Activated T-helper 17 cell treated with anti-CD3 and anti-CD28 coated beads, Interleukin-2, amount 50 U/mL, for 72 hours (primary cell): Measurements from ENCODE around the gene ULBP2. TPM values are rescaled to one million over a fixed set of nuclear protein-coding genes. Genes with fewer than 3 reads are reported as not detected.

Source experiments
- ATAC-seq: fragments of 150-1000 bp; cut with Tn5 transposase; replicated peaks from 2 replicates; pipeline ENCODE4 v1.10.0; 2021; ENCODE audit warnings: mild to moderate bottlenecking, moderate library complexity
- H3K27ac Mint-ChIP-seq: one replicate; pipeline ENCODE4 v1.8.0; 2022; ENCODE audit warnings: mixed read lengths
- H3K27me3 Mint-ChIP-seq: one replicate; pipeline ENCODE4 v1.8.0; 2022; ENCODE audit warnings: mixed read lengths
- H3K36me3 Mint-ChIP-seq: one replicate; pipeline ENCODE4 v1.8.0; 2022; ENCODE audit warnings: low read depth, mild to moderate bottlenecking, mixed read lengths
- H3K4me1 Mint-ChIP-seq: one replicate; pipeline ENCODE4 v1.8.0; 2022; ENCODE audit warnings: mixed read lengths
- H3K4me3 Mint-ChIP-seq: one replicate; pipeline ENCODE4 v1.8.0; 2022; ENCODE audit warnings: mild to moderate bottlenecking, mixed read lengths
- H3K9me3 Mint-ChIP-seq: one replicate; pipeline ENCODE4 v1.8.0; 2022; ENCODE audit warnings: mixed read lengths
- total RNA-seq, 2 donors: library from RNA; stranded (reverse); gene quantifications; one replicate each; pipeline ENCODE4 v1.2.3, GENCODE V29; 2022

ULBP2 gene, protein sequence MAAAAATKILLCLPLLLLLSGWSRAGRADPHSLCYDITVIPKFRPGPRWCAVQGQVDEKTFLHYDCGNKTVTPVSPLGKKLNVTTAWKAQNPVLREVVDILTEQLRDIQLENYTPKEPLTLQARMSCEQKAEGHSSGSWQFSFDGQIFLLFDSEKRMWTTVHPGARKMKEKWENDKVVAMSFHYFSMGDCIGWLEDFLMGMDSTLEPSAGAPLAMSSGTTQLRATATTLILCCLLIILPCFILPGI
- total RNA-seq: not detected

DNA sequence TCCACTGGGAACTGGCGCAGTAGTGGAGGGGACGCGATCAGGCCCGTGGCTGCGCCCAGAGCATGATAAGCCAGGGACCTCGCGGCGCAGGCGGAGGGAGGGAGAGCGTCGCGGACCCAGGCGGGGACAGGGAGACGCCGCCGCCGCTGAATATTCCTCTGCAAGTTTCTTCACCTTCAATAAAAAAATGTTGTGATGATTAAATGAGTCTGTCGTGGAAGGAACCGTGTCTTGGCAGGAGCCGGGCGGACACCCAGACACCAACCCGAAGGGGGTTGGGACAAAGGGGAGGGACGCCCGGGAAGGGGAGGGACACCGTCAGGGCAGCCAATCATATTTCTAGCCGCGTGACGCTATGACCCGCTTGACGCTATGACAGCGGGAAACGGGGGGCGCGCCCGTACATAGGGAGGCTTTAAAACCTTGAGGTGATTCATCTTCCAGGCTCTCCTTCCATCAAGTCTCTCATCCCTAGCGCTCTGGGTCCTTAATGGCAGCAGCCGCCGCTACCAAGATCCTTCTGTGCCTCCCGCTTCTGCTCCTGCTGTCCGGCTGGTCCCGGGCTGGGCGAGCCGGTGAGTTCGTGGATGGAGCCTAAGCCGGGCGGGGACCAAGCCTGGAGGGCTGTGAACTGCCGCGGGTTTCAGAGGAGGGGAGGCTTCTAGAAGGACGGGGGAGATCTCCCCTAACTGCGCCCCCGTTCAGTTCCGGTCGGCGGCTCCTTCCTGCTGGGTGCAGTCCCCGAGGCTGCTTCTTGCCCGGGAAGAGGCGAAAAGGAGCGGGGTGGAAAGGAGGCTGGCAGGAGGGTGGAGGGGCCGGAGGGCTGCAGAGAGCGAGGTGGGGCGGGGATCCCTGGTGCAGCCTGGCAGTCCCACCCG lies at the start of gene ULBP2:
ULBP2 (plus strand) TSS at position 432 of the 878 bp plus-strand sequence; CDS start at position 491, 59 bp downstream.
- ATAC-seq: peak; percentile 93
- Mint-ChIP-seq H3K27me3 (peaks cover 30% of the 10 kb centered on the region), H3K4me3 (peak within 1 kb of the TSS; percentile 84), H3K9me3 (no peaks in the 10 kb centered on the region), H3K27ac (peak within 1 kb of the TSS; percentile 69), H3K36me3 (peaks cover 7% of the 10 kb centered on the region), H3K4me1 (peaks cover 7% of the 10 kb centered on the region)

- Mint-ChIP-seq H3K4me3 (peak overlapping the region; percentile 79), H3K36me3 (no peaks in the 10 kb centered on the region), H3K4me1 (peaks cover 14% of the 10 kb centered on the region), H3K9me3 (no peaks in the 10 kb centered on the region), H3K27ac (peak overlapping the region; percentile 86), H3K27me3 (no peaks in the 10 kb centered on the region)
- no peak for ATAC-seq
Observed at GRCh38 chr6:149895048-149895590, 46.7 kb upstream of the ULBP2 start.

DNA sequence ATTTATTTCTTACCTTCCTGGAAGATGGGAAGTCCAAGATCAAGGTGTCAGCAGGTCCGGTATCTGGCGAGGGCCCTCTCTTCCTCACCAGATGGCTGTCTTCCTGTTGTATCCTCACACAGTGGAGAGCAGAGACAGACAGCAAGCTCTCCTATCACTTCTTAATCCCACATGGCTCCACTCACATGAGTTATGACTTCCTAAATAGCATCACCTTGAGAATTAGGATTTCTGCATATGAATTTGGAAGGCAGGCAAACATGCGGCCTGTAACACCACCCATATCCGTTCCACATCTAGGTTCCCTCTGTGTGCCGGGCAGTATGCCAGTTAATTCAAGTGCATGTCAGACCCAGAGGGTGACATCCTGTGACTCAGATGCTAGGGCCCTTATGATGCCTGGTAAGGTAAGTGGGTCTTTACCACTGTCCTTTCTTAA lies 46.0 kb upstream of the ULBP2 start:
- H3K27ac Mint-ChIP-seq: peak overlapping the region; percentile 86
- H3K4me3 Mint-ChIP-seq: peak overlapping the region; percentile 79
- H3K27me3 Mint-ChIP-seq: no peaks in the 10 kb centered on the region
- peak; percentile 95 for ATAC-seq
- no peaks in the 10 kb centered on the region for H3K36me3 Mint-ChIP-seq
- H3K4me1 Mint-ChIP-seq: peaks cover 14% of the 10 kb centered on the region
- H3K9me3 Mint-ChIP-seq: no peaks in the 10 kb centered on the region

DNA sequence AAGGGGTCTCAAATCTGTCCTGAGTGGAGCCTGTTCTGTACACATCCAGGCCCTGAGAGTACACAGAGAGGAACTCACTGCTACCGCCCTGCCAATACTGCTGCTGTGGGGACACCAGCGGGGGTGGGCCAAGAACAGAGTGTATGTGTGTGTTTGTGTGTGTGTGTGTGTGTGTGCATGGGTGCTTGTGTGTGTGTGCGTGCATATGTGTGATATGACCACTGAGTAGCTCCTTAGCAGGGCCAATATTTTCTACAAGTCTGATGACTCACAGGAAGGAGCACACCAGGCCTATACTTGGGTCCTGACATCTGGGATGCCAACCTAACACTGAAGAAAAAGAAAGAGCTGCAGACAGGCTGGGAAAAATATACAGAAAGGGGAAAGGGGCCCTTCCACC lies 45.3 kb upstream of the ULBP2 start:
- Mint-ChIP-seq H3K27ac (peak overlapping the region; percentile 86), H3K4me3 (peak overlapping the region; percentile 79), H3K36me3 (no peaks in the 10 kb centered on the region), H3K9me3 (no peaks in the 10 kb centered on the region), H3K4me1 (peaks cover 14% of the 10 kb centered on the region), H3K27me3 (no peaks in the 10 kb centered on the region)
- ATAC-seq: peak; percentile 65

DNA sequence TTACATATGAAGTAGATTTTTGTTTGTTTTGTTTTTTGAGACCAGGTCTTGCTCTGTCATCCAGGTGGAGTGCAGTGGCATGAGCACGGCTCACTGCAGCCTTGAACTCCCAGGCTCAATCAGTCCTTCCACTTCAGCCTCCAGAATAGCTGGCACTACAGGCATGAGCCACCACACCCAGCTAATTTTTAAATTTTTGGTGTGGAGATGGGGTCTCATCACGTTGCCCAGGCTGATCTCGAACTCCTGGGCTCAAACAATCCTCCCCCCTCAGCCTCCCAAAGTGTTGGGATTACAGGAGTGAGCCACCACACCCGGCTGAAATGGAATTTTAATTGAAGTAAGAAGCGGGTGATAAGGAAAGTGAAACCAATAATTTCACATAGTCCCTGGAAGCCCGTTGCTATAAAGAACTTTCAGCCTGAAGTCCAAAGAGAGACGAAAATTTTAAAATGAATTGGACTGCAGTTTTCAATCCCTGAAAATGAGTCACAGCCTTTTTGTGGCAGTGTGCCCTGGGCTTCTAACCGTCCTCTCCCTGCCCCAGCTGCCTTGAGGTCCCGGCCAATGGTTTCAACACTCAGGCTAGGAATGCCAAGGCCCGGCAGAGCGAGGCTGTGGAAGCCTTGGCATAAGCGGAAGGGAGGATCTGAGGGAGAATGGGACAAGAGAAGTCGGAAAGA lies 44.7 kb upstream of the ULBP2 start:
- Mint-ChIP-seq H3K36me3 (no peaks in the 10 kb centered on the region), H3K27me3 (no peaks in the 10 kb centered on the region), H3K9me3 (no peaks in the 10 kb centered on the region), H3K4me3 (peak overlapping the region; percentile 79), H3K4me1 (peaks cover 14% of the 10 kb centered on the region), H3K27ac (peak overlapping the region; percentile 86)
- no peak for ATAC-seq

GRCh38 chr6:149897855-149898744 lies 43.7 kb upstream of the ULBP2 start, which contains the start of gene RAET1E:
Gene RAET1E (minus strand): TSS chr6:149898113. CDS start chr6:149890901, 7,212 bp downstream.
- Mint-ChIP-seq H3K4me1 (peaks cover 14% of the 10 kb centered on the region), H3K4me3 (peak within 1 kb of the TSS; percentile 79), H3K9me3 (no peaks in the 10 kb centered on the region), H3K36me3 (no peaks in the 10 kb centered on the region), H3K27me3 (peaks cover 3% of the 10 kb centered on the region), H3K27ac (peak within 1 kb of the TSS; percentile 86)
- no peak for ATAC-seq

- H3K4me1 Mint-ChIP-seq: peaks cover 14% of the 10 kb centered on the region
- H3K27ac Mint-ChIP-seq: peak overlapping the region; percentile 9
- no peaks in the 10 kb centered on the region for H3K9me3 Mint-ChIP-seq
- H3K4me3 Mint-ChIP-seq: no peak overlapping the region
- no peaks in the 10 kb centered on the region for H3K36me3 Mint-ChIP-seq
- peaks cover 3% of the 10 kb centered on the region for H3K27me3 Mint-ChIP-seq
- no peak for ATAC-seq
Observed at GRCh38 chr6:149898966-149899365, 42.8 kb upstream of the ULBP2 start.

GRCh38 chr6:149899486-149899885 lies 42.3 kb upstream of the ULBP2 start:
- Mint-ChIP-seq H3K9me3 (no peaks in the 10 kb centered on the region), H3K4me1 (peaks cover 14% of the 10 kb centered on the region)

DNA sequence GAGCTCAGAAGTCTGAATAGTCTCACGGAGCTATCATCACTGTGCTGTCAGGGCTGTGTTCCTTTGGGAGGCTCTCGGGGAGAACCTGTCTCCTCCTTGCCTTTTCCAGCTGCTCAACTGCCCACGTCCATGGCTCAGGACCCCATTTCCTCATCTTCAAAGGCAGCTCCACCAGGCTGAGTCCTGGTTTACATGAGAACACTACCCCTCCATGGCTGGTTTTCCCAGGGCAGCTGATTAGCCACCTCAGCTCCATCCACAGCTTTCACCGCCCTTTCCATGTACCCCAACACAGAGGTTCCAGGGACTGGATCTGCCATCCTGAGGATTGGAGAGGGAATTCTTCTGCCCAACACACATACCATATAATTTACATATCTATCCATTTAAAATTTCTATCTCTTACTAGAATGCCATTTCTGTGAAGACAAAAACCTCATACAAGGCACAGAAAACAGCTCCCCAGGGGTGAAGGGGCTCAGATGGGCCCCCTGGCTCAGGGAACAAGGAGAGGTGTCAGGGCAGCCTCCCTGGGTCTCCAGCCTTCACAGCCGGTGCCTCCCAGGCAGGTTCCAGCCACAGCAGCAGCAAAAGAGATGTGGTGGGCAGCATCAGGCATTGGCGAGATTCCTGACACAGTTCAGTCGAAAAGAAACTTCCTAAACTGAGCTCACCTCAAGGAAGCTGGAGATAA lies 41.7 kb upstream of the ULBP2 start:
- ATAC-seq: no peak
- Mint-ChIP-seq H3K9me3 (no peaks in the 10 kb centered on the region), H3K27me3 (peaks cover 3% of the 10 kb centered on the region)

More at GRCh38 chr6:149899486-149899885, 42.3 kb upstream of the ULBP2 start:
- Mint-ChIP-seq H3K27me3 (peaks cover 3% of the 10 kb centered on the region), H3K27ac (no peak overlapping the region), H3K36me3 (no peaks in the 10 kb centered on the region), H3K4me3 (no peak overlapping the region)
- ATAC-seq: no peak

DNA sequence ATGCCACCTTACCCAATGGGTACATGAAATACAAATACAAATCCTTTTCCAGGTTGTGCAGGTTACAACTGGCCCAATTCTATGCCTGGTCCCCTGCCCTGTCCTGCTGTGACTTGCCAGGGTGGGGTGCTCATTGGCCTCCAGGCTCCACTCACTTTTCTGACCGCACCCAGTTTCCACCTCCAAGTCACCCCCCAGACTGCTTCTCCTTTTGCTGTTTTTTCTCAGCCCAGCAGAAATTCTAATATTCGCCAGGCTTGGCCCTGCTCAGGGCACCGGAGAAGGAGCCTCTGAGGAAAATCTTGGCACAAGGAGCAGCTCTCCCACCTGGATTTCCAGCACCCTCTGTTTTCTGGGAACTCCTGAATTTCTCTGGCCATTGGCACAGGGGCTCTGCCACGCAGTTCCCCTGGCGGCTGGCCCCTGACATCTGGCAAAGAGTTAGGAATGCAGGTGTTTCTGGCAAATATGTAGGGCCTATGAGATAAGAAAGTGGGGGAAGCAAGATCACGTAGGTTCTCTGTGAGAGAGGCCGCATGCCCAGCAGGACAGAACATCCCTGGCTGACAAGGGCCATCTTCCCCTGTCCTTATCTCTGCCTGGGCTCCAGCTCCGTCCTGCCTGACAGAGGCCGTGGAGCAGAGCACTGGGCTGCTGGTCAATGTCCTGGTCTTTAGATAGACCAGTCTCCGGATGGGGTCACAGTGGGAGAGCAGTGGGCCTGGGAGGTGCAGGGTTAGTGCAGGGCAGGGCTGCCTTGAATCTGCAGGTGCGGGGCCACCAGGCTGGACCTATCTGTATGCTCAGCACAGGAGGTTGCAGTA lies 41.0 kb upstream of the ULBP2 start:
- no peaks in the 10 kb centered on the region for H3K36me3 Mint-ChIP-seq
- H3K27ac Mint-ChIP-seq: no peak overlapping the region
- H3K27me3 Mint-ChIP-seq: peaks cover 3% of the 10 kb centered on the region
- H3K4me3 Mint-ChIP-seq: no peak overlapping the region
- no peak for ATAC-seq
- peaks cover 10% of the 10 kb centered on the region for H3K4me1 Mint-ChIP-seq
- H3K9me3 Mint-ChIP-seq: no peaks in the 10 kb centered on the region

More for the DNA sequence above, 41.7 kb upstream of the ULBP2 start:
- Mint-ChIP-seq H3K4me1 (peaks cover 14% of the 10 kb centered on the region), H3K36me3 (no peaks in the 10 kb centered on the region), H3K4me3 (no peak overlapping the region), H3K27ac (no peak overlapping the region)

GRCh38 chr6:149901444-149902140 lies 40.2 kb upstream of the ULBP2 start:
- H3K36me3 Mint-ChIP-seq: no peaks in the 10 kb centered on the region
- H3K9me3 Mint-ChIP-seq: no peaks in the 10 kb centered on the region
- no peak for ATAC-seq
- peaks cover 2% of the 10 kb centered on the region for H3K4me1 Mint-ChIP-seq
- H3K4me3 Mint-ChIP-seq: no peak overlapping the region
- H3K27me3 Mint-ChIP-seq: peaks cover 3% of the 10 kb centered on the region
- H3K27ac Mint-ChIP-seq: peak overlapping the region; percentile 46
